ENCODE measurements around the gene FAM20B.

The FAM20B gene

GRCh38 chr1:179023946-179024650, 1.6 kb upstream of the FAM20B start:
- no peak for TF ChIP-seq CTCF (IDR thresholded peaks at IDR 0.05; ENCODE audit: low read depth, low read length)
- DNase-seq (ENCODE audit: extremely low read depth, low read depth): no peak

- DNase-seq (ENCODE audit: extremely low read depth, low read depth): no peak
Observed at GRCh38 chr1:179025975-179026812, 500 bp downstream of the FAM20B start.

GRCh38 chr1:179026813-179027669, 1.3 kb downstream of the FAM20B start:
- no peak for TF ChIP-seq CTCF (IDR thresholded peaks at IDR 0.05; ENCODE audit: low read depth, low read length)

More at GRCh38 chr1:179025975-179026812, 500 bp downstream of the FAM20B start:
- no peak for TF ChIP-seq CTCF (IDR thresholded peaks at IDR 0.05; ENCODE audit: low read depth, low read length)

GRCh38 chr1:179029321-179029759, 3.6 kb downstream of the FAM20B start:
- no peak for DNase-seq (ENCODE audit: extremely low read depth, low read depth)
- no peak for TF ChIP-seq CTCF (IDR thresholded peaks at IDR 0.05; ENCODE audit: low read depth, low read length)

More at GRCh38 chr1:179026813-179027669, 1.3 kb downstream of the FAM20B start:
- DNase-seq (ENCODE audit: extremely low read depth, low read depth): no peak

- no peak for TF ChIP-seq CTCF (IDR thresholded peaks at IDR 0.05; ENCODE audit: low read depth, low read length)
- DNase-seq (ENCODE audit: extremely low read depth, low read depth): no peak
Observed at GRCh38 chr1:179030130-179030529, 4.4 kb downstream of the FAM20B start.

- TF ChIP-seq CTCF (IDR thresholded peaks at IDR 0.05; ENCODE audit: low read depth, low read length): no peak
Observed at GRCh38 chr1:179030683-179031082, 5.0 kb downstream of the FAM20B start.

More at GRCh38 chr1:179030683-179031082, 5.0 kb downstream of the FAM20B start:
- no peak for DNase-seq (ENCODE audit: extremely low read depth, low read depth)
